Mesenteric fat pad (tissue), 1 donor: ENCODE measurements around the gene NR2F6. TPM values are rescaled to one million over a fixed set of nuclear protein-coding genes. Genes with fewer than 3 reads are reported as not detected.
"Not testable (repeated sequence)": the region's sequence is repeated elsewhere in the genome, so short reads cannot be mapped to it uniquely, and the experiment has no call there.

ENCODE experiments used
- DNase-seq: peaks from one replicate; pipeline ENCODE4 v3.0.0-alpha.2; 2020; ENCODE audit warnings: low spot score
- total RNA-seq: library from RNA; stranded (reverse); fragmentation: NEBNext Ultra II Directional; extraction: Animal tissue kit (Norgen Biotek cat#: 25700); gene quantifications from one replicate; pipeline ENCODE4 v1.2.1, GENCODE V29; 2021
- donor health status: DM: yes; HTN: yes; CAD: no.

Gene NR2F6
- total RNA-seq, 1 donor from 2014 or later, result 42.8 TPM

- no peak for DNase-seq
These were observed 33.9 kb downstream of the NR2F6 start for GRCh38 chr19:17211547-17212446.

- no peak for DNase-seq
These were observed 35.4 kb downstream of the NR2F6 start for GRCh38 chr19:17210296-17210695.

GRCh38 chr19:17209126-17210036 is 36.3 kb downstream of the NR2F6 start:
- DNase-seq, result no peak

GRCh38 chr19:17206736-17207581 is 38.8 kb downstream of the NR2F6 start:
- no peak for DNase-seq

GRCh38 chr19:17205237-17206140 is 40.2 kb downstream of the NR2F6 start:
- no peak for DNase-seq

- no peak for DNase-seq
These were observed 43.0 kb downstream of the NR2F6 start for GRCh38 chr19:17202713-17203112.

GRCh38 chr19:17202249-17202648 is 43.5 kb downstream of the NR2F6 start:
- no peak for DNase-seq

- no peak for DNase-seq
These were observed 45.2 kb downstream of the NR2F6 start for GRCh38 chr19:17200408-17201079.

- DNase-seq, result no peak
These were observed 48.1 kb downstream of the NR2F6 start for GRCh38 chr19:17197666-17198065.

- DNase-seq, result no peak
These were observed 49.1 kb downstream of the NR2F6 start for GRCh38 chr19:17196610-17197009.

GRCh38 chr19:17195106-17195505 is 50.6 kb downstream of the NR2F6 start:
- DNase-seq, result no peak

- no peak for DNase-seq
These were observed 51.1 kb downstream of the NR2F6 start for GRCh38 chr19:17194608-17195007.

- DNase-seq, result no peak
These were observed 53.0 kb downstream of the NR2F6 start for GRCh38 chr19:17192751-17193150.

GRCh38 chr19:17191736-17192135 is 54.0 kb downstream of the NR2F6 start:
- DNase-seq, result not testable (repeated sequence)

- no peak for DNase-seq
These were observed 60.1 kb downstream of the NR2F6 start for GRCh38 chr19:17185590-17185989.

- DNase-seq, result no peak
These were observed 61.3 kb downstream of the NR2F6 start for GRCh38 chr19:17184371-17184841.

GRCh38 chr19:17183858-17184321 is 61.8 kb downstream of the NR2F6 start:
- no peak for DNase-seq

- DNase-seq, result no peak
These were observed 62.4 kb downstream of the NR2F6 start for GRCh38 chr19:17183271-17183761.
